T-helper 2 cell treated with Interferon-gamma antibody and Interleukin-4, amounts not matched to agents 5 μg/mL and 100 μg/mL, for 36 hours (primary cell): Measurements from ENCODE around the gene AIRE.

Source experiments
- DNase-seq: peaks from one replicate; pipeline ENCODE4 v3.0.0; 2021; ENCODE audit warnings: low spot score
- H3K27ac Mint-ChIP-seq: one replicate; pipeline ENCODE4 v1.8.0; 2021; ENCODE audit warnings: mild to moderate bottlenecking, mixed read lengths
- H3K27me3 Mint-ChIP-seq: one replicate; pipeline ENCODE4 v1.8.0; 2021; ENCODE audit warnings: low read depth, mixed read lengths
- H3K36me3 Mint-ChIP-seq: one replicate; pipeline ENCODE4 v1.8.0; 2021; ENCODE audit warnings: low read depth, mixed read lengths
- H3K4me1 Mint-ChIP-seq: one replicate; pipeline ENCODE4 v1.8.0; 2021; ENCODE audit warnings: low read depth, mixed read lengths
- H3K4me3 Mint-ChIP-seq: one replicate; pipeline ENCODE4 v1.8.0; 2022; ENCODE audit warnings: mild to moderate bottlenecking, moderate library complexity, mixed read lengths
- H3K9me3 Mint-ChIP-seq: one replicate; pipeline ENCODE4 v1.8.0; 2021; ENCODE audit warnings: mixed read lengths

AIRE gene

DNA sequence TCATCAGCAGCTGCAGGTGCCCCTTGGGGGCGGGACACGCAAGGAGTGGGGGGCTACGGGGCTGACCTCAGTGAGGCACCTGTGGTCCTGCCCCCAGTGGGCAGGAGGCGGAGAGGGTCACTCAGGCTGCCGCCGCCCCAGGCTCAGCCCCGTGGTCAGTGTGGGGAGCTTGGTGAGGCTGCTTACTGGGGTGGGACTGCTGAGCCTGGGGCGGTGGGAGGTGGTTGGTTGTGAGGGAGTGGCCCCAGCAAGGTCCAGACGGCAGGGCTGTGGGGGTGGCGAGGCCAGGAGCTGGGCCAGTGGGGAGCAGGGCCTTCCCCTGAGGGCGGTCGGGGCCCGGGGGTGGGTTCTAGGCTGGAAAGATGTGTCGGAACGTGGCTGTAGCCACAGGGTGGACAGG, 28.5 kb downstream of the AIRE start:
- peaks cover 17% of the 10 kb centered on the region for H3K36me3 Mint-ChIP-seq
- no peaks in the 10 kb centered on the region for H3K9me3 Mint-ChIP-seq
- no peak overlapping the region for H3K4me3 Mint-ChIP-seq
- H3K27me3 Mint-ChIP-seq, result no peaks in the 10 kb centered on the region
- no peak overlapping the region for H3K27ac Mint-ChIP-seq
- no peaks in the 10 kb centered on the region for H3K4me1 Mint-ChIP-seq
- no peak for DNase-seq

DNA sequence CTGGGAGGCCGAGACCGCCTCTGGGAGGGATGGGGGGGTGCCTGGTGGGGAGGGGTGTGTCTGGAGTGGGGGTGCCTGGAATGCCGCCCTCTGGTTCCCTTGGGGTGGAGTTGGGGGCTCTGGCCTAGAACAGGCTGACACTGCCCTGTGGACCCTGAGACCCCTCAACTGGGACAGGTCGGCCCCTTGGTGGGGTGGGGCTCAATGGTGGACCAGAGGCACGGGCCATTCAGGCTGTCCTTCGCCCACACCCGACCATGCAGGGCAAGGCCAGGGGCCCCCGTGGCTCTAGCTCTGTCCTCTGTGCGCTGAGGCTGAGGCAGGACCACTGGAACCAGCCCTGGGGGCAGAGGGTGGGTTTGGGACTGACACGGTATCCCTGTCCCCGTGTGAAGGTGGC, 28.9 kb downstream of the AIRE start:
- H3K4me1 Mint-ChIP-seq, result no peaks in the 10 kb centered on the region
- DNase-seq, result no peak
- no peaks in the 10 kb centered on the region for H3K27me3 Mint-ChIP-seq
- H3K9me3 Mint-ChIP-seq, result no peaks in the 10 kb centered on the region
- H3K27ac Mint-ChIP-seq, result no peak overlapping the region
- no peak overlapping the region for H3K4me3 Mint-ChIP-seq
- peaks cover 19% of the 10 kb centered on the region for H3K36me3 Mint-ChIP-seq

DNA sequence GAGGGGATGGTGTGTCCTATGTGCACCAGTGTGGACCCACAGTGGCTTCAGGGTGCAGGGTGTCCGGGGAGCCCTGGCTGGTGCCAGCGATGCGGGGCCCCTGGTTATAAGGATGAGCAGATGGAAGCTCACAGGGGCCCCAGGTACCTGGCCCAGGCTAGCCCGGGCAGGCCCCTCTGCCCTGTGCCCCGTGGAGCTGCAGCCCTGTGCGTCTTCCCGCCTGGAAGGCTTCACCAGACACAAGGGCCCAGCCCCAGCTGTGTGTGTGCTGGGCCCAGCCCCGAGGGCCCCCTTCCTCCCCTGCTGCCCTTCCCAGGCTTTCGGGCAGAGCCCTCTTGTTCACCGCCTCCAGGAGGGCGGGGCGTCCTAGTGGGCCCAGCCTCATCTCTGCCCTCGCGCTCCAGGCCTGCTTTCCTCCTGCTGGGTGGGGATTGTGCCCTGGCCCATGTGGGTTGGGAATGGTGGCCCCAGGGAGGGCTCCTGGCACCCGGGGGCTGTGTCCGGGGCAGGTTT, 30.1 kb downstream of the AIRE start:
- Mint-ChIP-seq H3K4me3 (no peak overlapping the region), H3K27me3 (no peaks in the 10 kb centered on the region), H3K27ac (no peak overlapping the region), H3K9me3 (no peaks in the 10 kb centered on the region), H3K4me1 (no peaks in the 10 kb centered on the region), H3K36me3 (peaks cover 19% of the 10 kb centered on the region)
- DNase-seq, result no peak

DNA sequence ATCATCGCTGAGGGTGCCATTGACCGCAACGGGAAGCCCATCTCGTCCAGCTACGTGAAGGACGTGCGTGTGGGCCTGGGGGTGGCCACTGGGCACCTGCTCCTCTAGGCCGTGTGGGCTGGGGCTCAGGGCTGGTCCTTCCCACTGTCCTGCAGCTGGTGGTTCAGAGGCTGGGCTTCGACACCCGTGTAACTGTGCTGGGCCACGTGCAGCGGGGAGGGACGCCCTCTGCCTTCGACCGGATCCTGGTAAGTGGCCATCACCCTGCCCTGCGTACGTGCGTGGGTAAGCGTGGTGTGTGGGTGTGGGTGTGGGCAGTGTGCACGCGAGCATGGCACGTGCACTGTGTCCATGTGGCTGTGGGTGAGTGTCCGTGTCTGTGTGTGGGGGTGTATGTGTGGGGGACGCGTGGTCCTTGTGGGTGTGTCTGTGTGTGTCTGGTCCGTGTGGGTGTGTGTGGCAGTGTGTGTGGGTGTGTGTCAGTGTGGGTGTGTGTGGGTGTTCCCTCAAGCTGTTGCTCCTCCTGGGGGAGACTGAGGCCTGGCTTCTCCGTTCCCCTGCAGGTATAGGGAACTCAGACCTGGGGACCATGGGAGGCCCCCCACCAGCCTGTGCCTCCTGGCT, 30.7 kb downstream of the AIRE start:
- Mint-ChIP-seq H3K4me3 (no peak overlapping the region), H3K27ac (no peak overlapping the region), H3K4me1 (no peaks in the 10 kb centered on the region), H3K27me3 (no peaks in the 10 kb centered on the region), H3K9me3 (no peaks in the 10 kb centered on the region), H3K36me3 (peaks cover 13% of the 10 kb centered on the region)
- no peak for DNase-seq

DNA sequence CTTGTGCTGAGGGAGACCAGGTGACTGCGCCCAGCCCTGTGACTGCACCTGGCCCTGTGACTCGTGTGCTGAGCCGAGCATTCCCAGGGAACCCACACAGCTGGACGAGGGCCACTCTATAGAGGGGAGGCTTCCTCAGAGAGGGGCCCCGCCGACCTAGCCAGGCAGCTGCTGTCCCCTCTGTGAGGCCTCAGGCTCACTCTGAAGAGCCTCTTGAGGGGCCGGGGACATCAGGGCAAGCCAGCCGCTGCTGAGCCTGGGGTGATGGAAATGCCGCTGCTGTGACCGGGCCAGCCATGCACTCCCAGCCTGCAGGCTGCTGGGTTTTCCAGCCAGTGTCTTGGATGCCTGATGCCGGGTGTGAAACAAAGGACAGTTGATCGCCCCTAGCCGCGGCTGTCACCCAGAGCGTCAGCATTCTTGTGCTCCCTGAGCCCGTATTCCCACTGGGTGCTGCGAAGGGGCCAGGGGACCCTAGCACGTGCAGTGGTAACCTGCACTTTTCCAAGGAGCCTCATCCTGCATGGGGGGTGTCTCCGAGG, 31.6 kb downstream of the AIRE start:
- no peaks in the 10 kb centered on the region for H3K4me1 Mint-ChIP-seq
- no peaks in the 10 kb centered on the region for H3K9me3 Mint-ChIP-seq
- peaks cover 8% of the 10 kb centered on the region for H3K36me3 Mint-ChIP-seq
- H3K27ac Mint-ChIP-seq, result no peak overlapping the region
- DNase-seq, result no peak
- no peaks in the 10 kb centered on the region for H3K27me3 Mint-ChIP-seq
- no peak overlapping the region for H3K4me3 Mint-ChIP-seq

DNA sequence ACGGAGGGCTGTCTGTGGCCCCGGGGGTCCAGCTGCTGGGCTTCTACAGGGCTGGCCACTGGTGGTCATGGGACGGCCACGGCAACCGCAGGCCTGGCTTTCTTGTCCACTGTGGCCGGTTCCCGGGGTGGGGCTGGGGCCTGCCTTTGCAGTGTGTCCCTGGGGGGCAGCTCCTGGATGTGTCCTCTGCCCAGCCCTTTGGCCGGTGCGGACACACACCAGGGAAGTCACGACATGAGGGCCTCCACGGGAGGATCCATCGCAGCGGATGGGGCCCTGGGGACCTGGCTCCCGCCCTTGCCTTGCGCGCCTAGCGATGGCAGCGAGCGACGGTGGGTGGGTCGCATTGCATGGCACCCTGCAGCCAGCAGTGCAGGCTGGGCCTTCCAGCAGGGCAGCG, 32.2 kb downstream of the AIRE start:
- no peaks in the 10 kb centered on the region for H3K9me3 Mint-ChIP-seq
- H3K4me1 Mint-ChIP-seq, result no peaks in the 10 kb centered on the region
- H3K36me3 Mint-ChIP-seq, result peaks cover 7% of the 10 kb centered on the region
- no peak overlapping the region for H3K27ac Mint-ChIP-seq
- no peak overlapping the region for H3K4me3 Mint-ChIP-seq
- H3K27me3 Mint-ChIP-seq, result no peaks in the 10 kb centered on the region
- DNase-seq, result no peak

DNA sequence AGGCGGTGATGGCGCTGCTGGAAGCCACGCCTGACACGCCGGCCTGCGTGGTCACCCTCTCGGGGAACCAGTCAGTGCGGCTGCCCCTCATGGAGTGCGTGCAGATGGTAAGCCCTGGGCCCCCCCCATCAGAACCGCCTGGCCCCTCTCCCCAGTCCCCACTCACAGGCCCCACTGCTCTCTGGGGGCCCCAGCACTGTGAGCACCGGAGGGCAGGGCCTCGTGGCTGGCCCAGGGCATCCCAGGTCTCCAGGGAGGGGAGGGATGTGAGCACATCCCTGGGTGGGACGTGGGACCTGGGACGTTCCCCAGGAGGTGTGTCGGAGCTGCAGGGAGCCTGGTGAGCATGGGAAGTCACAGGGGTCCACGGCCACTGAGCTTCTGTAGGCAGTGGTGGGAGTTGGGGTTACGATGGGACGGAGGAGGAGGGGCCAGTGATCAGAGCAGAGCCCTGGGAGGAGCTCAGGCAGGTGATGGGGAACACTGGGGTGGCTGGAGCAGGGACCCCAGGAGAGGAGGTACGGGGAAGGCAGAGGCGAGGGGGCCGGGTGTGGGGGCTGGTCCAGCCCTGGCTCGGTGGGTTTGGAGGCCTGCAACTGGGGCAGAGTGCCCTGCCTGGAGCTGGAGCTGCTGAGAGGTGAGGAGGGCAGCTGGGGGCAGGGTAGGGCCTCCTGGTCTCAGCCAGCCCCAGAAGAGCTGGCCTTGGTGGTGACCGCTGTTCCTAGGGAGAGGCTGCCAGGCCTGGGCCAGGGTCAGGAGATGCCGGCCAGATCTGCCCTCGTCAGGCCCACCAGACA, 33.0 kb downstream of the AIRE start:
- no peaks in the 10 kb centered on the region for H3K27me3 Mint-ChIP-seq
- peaks cover 12% of the 10 kb centered on the region for H3K36me3 Mint-ChIP-seq
- no peak overlapping the region for H3K27ac Mint-ChIP-seq
- no peaks in the 10 kb centered on the region for H3K9me3 Mint-ChIP-seq
- no peak for DNase-seq
- H3K4me3 Mint-ChIP-seq, result no peak overlapping the region
- no peaks in the 10 kb centered on the region for H3K4me1 Mint-ChIP-seq

DNA sequence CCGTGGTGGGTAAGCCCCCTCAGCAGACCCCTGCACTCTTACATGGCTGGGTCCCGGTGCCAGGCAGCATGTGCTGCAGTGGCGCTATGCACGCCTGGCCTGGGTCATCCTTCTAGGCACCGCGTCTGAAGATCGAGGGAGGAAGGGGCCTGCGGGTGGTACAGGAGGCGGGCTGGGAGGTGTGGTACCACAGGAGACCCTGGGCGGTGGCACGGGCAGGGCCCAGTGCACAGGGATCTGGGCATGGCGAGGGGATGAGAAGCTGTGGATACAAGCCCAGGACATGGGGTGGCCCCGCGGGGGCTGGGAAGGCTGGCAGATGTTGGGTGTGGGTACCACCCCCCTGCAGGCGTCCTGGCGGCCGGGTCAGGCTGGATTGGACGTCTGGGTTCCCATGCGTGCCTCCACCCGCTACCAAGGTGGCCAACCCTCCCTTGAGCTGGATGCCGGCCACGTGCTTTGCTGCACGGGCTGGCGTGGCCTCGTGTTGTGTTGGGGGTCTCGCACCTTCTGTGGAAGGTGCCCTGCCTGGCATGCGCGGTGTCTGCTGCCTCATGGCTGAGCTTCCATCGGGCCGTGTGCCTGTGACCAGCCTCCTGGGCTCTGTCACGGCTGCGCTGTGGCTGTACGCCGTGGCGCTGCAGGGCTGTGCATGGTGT, 33.9 kb downstream of the AIRE start:
- H3K27ac Mint-ChIP-seq, result no peak overlapping the region
- no peak overlapping the region for H3K4me3 Mint-ChIP-seq
- no peaks in the 10 kb centered on the region for H3K4me1 Mint-ChIP-seq
- H3K9me3 Mint-ChIP-seq, result no peaks in the 10 kb centered on the region
- H3K27me3 Mint-ChIP-seq, result no peaks in the 10 kb centered on the region
- peaks cover 12% of the 10 kb centered on the region for H3K36me3 Mint-ChIP-seq
- DNase-seq, result no peak

DNA sequence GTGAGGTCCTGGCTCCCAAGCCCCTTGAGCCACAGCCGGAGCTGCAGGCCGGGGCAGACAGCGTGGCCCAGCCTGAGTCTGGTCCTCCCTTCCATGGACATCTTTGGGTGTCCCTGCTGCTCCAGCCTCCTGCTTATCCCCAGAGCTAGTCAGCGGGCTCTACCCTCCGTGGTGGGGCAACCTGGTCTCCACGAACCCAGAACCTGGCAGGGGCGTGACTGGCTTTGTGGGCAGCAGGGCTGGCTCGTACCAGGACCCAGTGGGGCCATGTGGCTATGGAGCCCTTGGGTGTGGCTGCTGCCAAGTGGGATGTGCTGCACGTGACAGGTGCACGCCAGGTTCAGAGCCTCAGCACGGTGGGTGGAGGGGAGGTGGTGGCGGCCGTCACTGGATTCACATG, 35.2 kb downstream of the AIRE start:
- H3K9me3 Mint-ChIP-seq, result no peaks in the 10 kb centered on the region
- H3K27me3 Mint-ChIP-seq, result no peaks in the 10 kb centered on the region
- H3K27ac Mint-ChIP-seq, result no peak overlapping the region
- H3K4me3 Mint-ChIP-seq, result no peak overlapping the region
- no peak for DNase-seq
- no peaks in the 10 kb centered on the region for H3K4me1 Mint-ChIP-seq
- H3K36me3 Mint-ChIP-seq, result peaks cover 15% of the 10 kb centered on the region

DNA sequence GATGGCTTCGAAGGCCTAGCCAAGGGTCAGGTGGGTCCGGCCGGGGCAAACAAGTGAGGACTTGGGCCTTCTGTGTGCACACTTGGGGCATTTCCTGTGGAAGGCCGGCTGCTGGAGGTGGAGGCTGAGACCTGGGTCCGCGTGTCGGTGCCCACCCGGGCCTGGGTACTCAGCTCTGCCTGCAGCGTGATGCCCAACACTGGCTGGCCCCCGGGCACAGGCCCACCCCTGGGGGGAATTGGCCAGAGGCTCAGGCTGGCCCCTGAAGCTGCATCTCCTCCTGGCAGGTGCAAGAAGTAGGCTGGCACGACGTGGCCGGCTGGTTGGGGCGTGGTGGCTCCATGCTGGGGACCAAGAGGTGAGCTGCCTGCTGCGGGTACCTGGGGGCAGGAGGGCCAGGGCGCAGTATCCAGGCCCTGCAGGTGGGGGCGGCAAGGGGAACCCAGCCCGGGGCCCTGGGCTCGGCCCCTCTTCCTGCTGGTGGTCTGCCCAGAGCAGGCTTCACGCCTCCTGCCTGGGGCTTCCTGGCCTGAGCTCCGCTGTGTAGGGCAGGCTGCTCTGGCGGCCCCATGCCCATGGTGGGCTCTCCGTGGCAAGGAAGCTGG, 36.3 kb downstream of the AIRE start:
- H3K4me1 Mint-ChIP-seq, result no peaks in the 10 kb centered on the region
- peaks cover 11% of the 10 kb centered on the region for H3K36me3 Mint-ChIP-seq
- no peak for DNase-seq
- H3K9me3 Mint-ChIP-seq, result no peaks in the 10 kb centered on the region
- H3K27me3 Mint-ChIP-seq, result no peaks in the 10 kb centered on the region
- no peak overlapping the region for H3K4me3 Mint-ChIP-seq
- no peak overlapping the region for H3K27ac Mint-ChIP-seq

DNA sequence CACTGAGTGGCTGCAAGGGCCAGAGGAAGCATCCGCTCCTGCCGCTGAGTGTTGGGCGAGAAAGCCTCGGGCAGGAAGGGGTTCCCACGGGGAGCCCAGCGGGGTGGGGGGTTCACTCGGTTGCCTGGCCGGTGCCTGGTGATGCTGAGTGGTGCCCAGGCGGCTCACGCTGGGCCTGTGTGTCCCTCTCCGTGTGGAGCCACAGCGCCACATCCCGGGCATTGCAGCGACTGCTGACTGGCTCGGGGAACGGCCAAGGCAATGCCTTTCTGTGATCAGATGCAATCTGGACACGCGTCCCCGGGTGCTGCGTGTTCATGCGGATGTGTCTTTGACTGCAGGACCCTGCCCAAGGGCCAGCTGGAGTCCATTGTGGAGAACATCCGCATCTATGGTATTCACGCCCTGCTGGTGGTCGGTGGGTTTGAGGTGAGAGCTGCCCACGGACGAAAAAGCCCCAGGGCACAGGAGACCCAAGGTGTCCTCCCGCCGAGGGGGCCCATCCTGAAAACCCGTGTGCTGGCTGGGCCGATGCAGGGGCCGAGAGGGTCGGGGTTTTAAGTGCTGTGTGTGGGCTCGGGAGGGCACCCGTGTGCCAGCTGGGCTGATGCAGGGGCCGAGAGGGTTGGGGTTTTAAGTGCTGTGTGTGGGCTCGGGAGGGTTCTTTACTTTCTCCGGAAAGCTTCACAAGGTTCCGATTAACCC, 37.1 kb downstream of the AIRE start:
- no peaks in the 10 kb centered on the region for H3K9me3 Mint-ChIP-seq
- no peaks in the 10 kb centered on the region for H3K27me3 Mint-ChIP-seq
- H3K4me1 Mint-ChIP-seq, result no peaks in the 10 kb centered on the region
- no peak overlapping the region for H3K4me3 Mint-ChIP-seq
- H3K36me3 Mint-ChIP-seq, result peaks cover 11% of the 10 kb centered on the region
- H3K27ac Mint-ChIP-seq, result peak overlapping the region; percentile 41
- no peak for DNase-seq

DNA sequence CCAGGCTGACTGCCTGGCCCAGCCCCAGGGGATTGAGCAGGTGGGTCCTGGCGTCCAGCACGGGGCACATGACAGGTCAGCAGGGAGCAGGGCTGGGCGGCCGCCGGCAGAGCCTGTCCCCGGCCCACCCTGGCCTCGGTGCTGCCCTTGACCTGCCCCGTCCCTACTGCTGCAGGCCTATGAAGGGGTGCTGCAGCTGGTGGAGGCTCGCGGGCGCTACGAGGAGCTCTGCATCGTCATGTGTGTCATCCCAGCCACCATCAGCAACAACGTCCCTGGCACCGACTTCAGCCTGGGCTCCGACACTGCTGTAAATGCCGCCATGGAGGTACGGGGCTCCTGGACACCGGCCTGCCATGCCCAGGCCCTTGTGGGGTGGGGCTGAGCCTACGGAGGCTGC, 37.9 kb downstream of the AIRE start:
- no peak for DNase-seq
- peaks cover 11% of the 10 kb centered on the region for H3K36me3 Mint-ChIP-seq
- H3K9me3 Mint-ChIP-seq, result no peaks in the 10 kb centered on the region
- H3K27ac Mint-ChIP-seq, result no peak overlapping the region
- no peak overlapping the region for H3K4me3 Mint-ChIP-seq
- no peaks in the 10 kb centered on the region for H3K4me1 Mint-ChIP-seq
- no peaks in the 10 kb centered on the region for H3K27me3 Mint-ChIP-seq

DNA sequence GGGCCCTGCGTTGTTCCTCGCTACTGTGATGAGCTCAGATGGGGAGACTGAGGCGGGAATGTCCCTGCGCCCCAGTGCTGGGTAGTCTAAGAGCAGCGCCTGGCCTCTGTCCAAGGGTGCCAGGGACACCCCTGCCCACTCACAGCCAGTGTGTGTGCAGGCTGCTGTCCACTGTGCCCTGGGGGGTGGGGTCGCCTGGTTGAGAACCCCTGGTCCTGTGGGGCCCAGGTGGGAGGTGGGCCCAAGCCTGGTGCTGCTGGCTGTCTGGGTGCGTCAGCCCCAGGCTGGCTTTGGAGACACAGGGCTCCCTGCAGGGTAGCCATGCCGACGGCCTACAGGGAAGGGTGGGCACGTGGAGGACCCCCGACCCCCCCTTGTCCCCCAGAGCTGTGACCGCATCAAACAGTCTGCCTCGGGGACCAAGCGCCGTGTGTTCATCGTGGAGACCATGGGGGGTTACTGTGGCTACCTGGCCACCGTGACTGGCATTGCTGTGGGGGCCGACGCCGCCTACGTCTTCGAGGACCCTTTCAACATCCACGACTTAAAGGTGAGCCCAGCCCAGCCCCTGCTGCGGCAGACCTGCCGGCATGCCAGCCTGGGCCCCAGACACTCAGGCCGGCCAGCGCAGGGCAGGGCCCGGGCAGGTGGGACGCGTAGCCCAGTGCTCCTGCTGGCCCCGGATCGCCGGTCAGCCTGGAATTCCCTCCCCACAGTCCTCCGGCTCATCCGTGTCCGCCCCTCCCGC, 38.6 kb downstream of the AIRE start:
- H3K9me3 Mint-ChIP-seq, result no peaks in the 10 kb centered on the region
- no peaks in the 10 kb centered on the region for H3K4me1 Mint-ChIP-seq
- H3K27me3 Mint-ChIP-seq, result no peaks in the 10 kb centered on the region
- H3K36me3 Mint-ChIP-seq, result peaks cover 10% of the 10 kb centered on the region
- no peak overlapping the region for H3K27ac Mint-ChIP-seq
- no peak for DNase-seq
- H3K4me3 Mint-ChIP-seq, result no peak overlapping the region
